AG10803 (cell line): ENCODE data around the gene FHIT.

ENCODE experiments used
- DNase-seq: peaks from one replicate; pipeline ENCODE4 v3.0.0; 2010; ENCODE audit warnings: low read depth
- H3K4me3 ChIP-seq: 2 replicates; pipeline ENCODE4 v1.5.1; 2011; ENCODE audit warnings: mild to moderate bottlenecking, low read length, control low read depth
- TF ChIP-seq, protein P1 (sequence below): conservative IDR thresholded peaks from 2 replicates; pipeline ENCODE4 v1.5.1; 2011; ENCODE audit warnings: mild to moderate bottlenecking, low read length, control low read depth, inconsistent platforms

Gene FHIT

GRCh38 chr3:59857589-59858346 lies 1393.5 kb downstream of the FHIT start:
- no peak overlapping the region for H3K4me3 ChIP-seq
- TF ChIP-seq, protein P1, sequence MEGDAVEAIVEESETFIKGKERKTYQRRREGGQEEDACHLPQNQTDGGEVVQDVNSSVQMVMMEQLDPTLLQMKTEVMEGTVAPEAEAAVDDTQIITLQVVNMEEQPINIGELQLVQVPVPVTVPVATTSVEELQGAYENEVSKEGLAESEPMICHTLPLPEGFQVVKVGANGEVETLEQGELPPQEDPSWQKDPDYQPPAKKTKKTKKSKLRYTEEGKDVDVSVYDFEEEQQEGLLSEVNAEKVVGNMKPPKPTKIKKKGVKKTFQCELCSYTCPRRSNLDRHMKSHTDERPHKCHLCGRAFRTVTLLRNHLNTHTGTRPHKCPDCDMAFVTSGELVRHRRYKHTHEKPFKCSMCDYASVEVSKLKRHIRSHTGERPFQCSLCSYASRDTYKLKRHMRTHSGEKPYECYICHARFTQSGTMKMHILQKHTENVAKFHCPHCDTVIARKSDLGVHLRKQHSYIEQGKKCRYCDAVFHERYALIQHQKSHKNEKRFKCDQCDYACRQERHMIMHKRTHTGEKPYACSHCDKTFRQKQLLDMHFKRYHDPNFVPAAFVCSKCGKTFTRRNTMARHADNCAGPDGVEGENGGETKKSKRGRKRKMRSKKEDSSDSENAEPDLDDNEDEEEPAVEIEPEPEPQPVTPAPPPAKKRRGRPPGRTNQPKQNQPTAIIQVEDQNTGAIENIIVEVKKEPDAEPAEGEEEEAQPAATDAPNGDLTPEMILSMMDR, result peak; percentile 99
- DNase-seq, result peak; percentile 78

DNA sequence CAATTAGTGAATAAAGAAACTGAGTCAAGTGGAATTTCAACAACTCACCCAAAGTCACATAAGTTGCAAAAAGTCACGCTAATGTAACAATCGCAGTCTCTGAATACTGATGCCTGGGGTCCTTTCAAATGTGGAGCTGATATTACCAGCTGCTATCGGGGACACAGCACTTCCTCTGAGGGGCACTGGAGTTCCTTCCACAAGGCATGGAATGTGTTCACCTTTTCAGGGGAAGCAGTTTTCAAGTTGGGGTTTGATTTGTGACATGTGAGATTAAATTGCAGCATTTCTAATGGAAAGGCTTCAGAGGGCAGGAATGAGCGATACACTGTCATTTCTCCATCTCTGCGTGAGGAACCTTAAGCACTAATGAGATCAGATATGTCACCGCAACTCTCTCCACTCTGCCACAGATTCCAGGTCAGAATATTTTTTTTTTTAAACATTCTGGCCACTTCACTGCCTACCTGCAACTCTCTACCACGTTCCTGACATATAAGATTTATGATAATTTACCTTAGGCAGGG lies 1394.3 kb downstream of the FHIT start:
- TF ChIP-seq, protein P1, result no peak
- no peak for DNase-seq

DNA sequence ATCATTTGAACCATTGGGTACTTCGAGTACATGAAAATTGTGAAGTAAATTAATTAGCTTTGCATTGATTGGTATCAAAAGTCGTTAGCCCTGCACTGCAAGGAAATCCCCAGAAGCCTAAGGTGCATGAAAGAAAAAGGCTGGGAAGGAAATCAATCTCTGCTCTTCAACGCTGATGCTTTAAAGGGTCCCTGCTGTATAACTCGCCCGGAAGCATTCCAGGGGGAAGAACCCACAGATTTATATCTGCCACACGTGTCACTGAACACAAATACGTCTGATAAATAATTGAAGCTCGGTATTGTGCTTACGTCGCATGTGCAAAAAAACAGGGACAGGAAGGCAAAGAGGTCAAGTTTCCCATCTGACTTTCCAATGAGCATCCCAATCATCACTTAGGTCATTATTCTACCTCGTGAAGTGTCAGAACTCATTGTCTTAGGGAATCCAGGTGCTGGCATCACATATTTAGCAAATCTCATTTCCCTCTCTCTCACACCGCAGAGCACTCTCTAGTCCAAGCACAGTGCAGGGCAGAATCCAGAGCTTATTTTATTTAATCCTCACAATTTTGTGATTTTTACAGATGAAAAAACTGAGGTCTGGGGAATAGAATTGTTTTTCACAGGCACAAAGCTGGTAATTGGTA lies 1397.1 kb downstream of the FHIT start:
- TF ChIP-seq, protein P1, result no peak
- no peak overlapping the region for H3K4me3 ChIP-seq
- DNase-seq, result no peak

More for the DNA sequence above, 1394.3 kb downstream of the FHIT start:
- no peak overlapping the region for H3K4me3 ChIP-seq

DNA sequence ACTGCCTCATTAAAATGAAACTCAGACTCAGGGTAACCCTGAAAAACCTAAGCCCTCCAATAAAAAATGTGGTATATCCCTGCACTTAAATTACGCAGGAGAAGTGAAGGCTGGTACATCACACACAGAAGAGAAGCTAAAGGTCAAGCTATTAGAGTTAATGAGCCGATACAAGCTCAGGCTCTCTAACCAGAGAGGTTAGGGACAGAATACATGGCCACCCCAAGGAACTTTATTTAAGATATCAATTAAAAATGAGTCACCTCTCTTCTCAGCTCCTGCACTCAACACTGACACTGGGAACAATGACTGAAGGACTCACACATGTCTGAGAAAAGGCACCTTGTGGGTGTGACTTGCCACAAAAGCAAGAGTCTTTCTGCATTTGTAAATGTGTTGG lies 1400.8 kb downstream of the FHIT start:
- no peak overlapping the region for H3K4me3 ChIP-seq
- no peak for DNase-seq
- TF ChIP-seq, protein P1, result no peak

DNA sequence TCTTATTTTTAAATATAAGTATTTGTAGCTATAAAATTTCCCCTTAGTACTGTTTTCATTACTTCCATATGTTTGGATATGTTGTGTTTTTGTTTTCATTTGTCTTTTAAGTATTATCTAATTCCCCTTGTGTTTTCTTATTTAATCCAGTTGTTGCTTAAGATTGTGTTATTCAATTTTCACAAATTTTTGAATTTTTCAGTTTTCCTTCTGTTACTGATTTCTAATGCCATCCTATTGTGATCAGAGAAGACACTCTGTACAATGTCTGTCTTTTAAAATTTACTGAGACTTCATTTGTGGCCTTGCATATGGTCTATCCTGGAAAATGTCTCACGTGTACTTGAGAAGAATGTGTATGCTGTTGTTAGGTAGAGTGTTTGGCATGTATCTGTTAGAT lies 1405.9 kb downstream of the FHIT start:
- H3K4me3 ChIP-seq, result no peak overlapping the region
- no peak for DNase-seq
- TF ChIP-seq, protein P1, result no peak

DNA sequence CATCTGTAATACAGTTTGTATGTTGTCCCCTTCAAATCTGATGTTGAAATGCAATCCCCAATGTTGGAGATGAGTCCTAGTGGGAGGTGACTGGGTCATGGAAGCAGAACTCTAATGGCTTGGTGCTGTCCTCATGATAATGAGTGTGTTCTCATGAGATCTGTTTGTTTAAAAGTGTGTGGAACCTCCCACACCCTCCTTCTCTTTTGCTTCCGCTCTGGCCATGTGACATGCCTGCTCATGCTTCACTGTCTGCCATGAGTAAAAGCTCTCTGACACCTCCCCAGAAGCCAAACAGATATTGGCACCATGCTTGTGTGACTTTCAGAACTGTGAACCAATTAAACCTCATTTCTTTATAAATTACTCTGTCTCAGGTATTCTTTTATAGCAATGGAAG lies 1407.4 kb downstream of the FHIT start:
- TF ChIP-seq, protein P1, result no peak
- DNase-seq, result no peak
- H3K4me3 ChIP-seq, result no peak overlapping the region
